ENCODE measurements around the gene DUSP18.
"Not testable (repeated sequence)": the region's sequence is repeated elsewhere in the genome, so short reads cannot be mapped to it uniquely, and the experiment has no call there.

Gene DUSP18

GRCh38 chr22:30691204-30691603, 23.5 kb upstream of the DUSP18 start:
- H3K4me3 ChIP-seq (ENCODE audit: low read depth, low read length) = no peak overlapping the region
- no peak for DNase-seq (ENCODE audit: low read depth)
- TF ChIP-seq, protein P1, sequence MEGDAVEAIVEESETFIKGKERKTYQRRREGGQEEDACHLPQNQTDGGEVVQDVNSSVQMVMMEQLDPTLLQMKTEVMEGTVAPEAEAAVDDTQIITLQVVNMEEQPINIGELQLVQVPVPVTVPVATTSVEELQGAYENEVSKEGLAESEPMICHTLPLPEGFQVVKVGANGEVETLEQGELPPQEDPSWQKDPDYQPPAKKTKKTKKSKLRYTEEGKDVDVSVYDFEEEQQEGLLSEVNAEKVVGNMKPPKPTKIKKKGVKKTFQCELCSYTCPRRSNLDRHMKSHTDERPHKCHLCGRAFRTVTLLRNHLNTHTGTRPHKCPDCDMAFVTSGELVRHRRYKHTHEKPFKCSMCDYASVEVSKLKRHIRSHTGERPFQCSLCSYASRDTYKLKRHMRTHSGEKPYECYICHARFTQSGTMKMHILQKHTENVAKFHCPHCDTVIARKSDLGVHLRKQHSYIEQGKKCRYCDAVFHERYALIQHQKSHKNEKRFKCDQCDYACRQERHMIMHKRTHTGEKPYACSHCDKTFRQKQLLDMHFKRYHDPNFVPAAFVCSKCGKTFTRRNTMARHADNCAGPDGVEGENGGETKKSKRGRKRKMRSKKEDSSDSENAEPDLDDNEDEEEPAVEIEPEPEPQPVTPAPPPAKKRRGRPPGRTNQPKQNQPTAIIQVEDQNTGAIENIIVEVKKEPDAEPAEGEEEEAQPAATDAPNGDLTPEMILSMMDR (IDR thresholded peaks at IDR 0.05; ENCODE audit: insufficient read depth, low read depth, low read length, missing control alignments) = no peak

GRCh38 chr22:30689622-30690021, 21.9 kb upstream of the DUSP18 start:
- TF ChIP-seq, protein P1 (IDR thresholded peaks at IDR 0.05; ENCODE audit: insufficient read depth, low read depth, low read length, missing control alignments) = no peak
- H3K4me3 ChIP-seq (ENCODE audit: low read depth, low read length) = no peak overlapping the region
- no peak for DNase-seq (ENCODE audit: low read depth)

DNA sequence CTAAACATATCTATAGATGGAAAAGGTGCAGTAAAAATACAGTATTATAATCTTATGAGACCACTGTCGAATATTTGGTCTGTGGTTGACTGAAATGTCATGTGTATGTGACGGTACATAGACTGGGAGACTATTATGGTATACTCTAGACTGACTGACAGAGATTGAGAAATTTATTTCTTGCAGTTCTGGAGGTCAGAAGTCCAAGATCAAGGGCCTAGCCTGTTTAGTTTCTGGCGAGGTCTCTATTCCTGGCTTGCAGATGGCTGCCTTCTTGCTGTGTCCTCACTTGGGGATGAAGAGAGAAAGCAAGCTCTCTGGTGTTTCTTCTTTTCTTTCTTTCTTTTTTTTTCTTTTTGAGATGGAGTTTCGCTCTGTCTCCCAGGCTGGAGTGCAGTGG, 19.7 kb upstream of the DUSP18 start:
- H3K4me3 ChIP-seq (ENCODE audit: low read depth, low read length) = no peak overlapping the region
- TF ChIP-seq, protein P1 (IDR thresholded peaks at IDR 0.05; ENCODE audit: insufficient read depth, low read depth, low read length, missing control alignments) = no peak
- no peak for DNase-seq (ENCODE audit: low read depth)

DNA sequence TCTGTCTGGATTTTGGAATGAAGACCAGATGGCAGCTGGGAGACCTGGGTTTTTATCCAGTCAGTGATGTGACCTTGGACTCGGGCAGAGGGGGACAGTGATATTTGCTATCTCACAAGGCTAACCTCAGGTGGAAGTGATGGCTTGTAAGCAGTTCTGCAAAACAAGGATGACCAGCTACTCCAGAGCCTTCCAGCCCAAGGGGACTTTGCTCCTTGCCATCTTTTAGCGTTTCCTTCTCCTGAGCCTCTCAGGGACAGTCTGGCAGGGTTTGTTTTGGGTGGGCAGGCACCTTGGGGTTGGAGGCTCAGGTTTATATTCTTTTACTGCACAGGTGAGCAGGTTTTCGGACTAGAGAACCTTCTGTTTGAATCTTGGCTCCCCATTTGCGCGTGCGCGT, 17.5 kb upstream of the DUSP18 start:
- DNase-seq (ENCODE audit: low read depth) = no peak
- TF ChIP-seq, protein P1 (IDR thresholded peaks at IDR 0.05; ENCODE audit: insufficient read depth, low read depth, low read length, missing control alignments) = no peak
- H3K4me3 ChIP-seq (ENCODE audit: low read depth, low read length) = no peak overlapping the region

DNA sequence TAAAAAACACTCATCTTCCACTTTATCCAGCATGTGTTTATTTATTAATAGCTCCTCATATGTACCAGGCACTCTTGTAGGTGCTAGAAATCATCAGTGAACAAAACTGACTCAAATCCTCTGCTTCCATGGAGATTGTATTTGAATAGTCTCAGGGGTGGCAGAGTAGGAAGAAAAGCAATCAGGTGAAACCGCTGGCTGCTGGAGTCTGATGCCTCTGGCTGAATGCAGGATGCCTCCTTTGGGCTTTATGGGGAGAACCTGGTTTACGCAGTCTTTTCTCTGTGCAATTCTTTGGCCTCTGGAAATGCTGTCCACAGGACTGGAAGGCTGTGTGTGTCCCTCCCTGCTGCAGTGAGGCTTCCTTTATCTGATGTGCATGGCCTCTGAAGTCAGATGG, 14.2 kb upstream of the DUSP18 start:
- no peak for DNase-seq (ENCODE audit: low read depth)
- TF ChIP-seq, protein P1 (IDR thresholded peaks at IDR 0.05; ENCODE audit: insufficient read depth, low read depth, low read length, missing control alignments) = no peak
- no peak overlapping the region for H3K4me3 ChIP-seq (ENCODE audit: low read depth, low read length)

GRCh38 chr22:30680991-30681770, 13.5 kb upstream of the DUSP18 start:
- TF ChIP-seq, protein P1 (IDR thresholded peaks at IDR 0.05; ENCODE audit: insufficient read depth, low read depth, low read length, missing control alignments) = no peak
- H3K4me3 ChIP-seq (ENCODE audit: low read depth, low read length) = no peak overlapping the region
- DNase-seq (ENCODE audit: low read depth) = no peak

- H3K4me3 ChIP-seq (ENCODE audit: low read depth, low read length); DNase-seq (ENCODE audit: low read depth): not testable (repeated sequence)
Measured at GRCh38 chr22:30679895-30680690, 12.4 kb upstream of the DUSP18 start.

GRCh38 chr22:30676565-30676964, 8.9 kb upstream of the DUSP18 start:
- not testable (repeated sequence) for H3K4me3 ChIP-seq (ENCODE audit: low read depth, low read length); DNase-seq (ENCODE audit: low read depth)
